Erythroblast (primary cell): Measurements from ENCODE around the gene MED13L.

Source experiments
- DNase-seq, 2 experiments: peaks; one replicate each; lab custom pipeline; 2025; lab: John Stamatoyannopoulos, UW
- GATA1 ChIP-seq: IDR thresholded peaks from 2 replicates; pipeline ENCODE4 v1.6.1; 2011; ENCODE audit warnings: low read depth, mild to moderate bottlenecking, control low read depth, low read length, moderate library complexity
- POLR2A ChIP-seq: IDR thresholded peaks from 2 replicates; pipeline ENCODE4 v1.6.1; 2011; ENCODE audit warnings: mild to moderate bottlenecking, low read length

MED13L gene

DNA sequence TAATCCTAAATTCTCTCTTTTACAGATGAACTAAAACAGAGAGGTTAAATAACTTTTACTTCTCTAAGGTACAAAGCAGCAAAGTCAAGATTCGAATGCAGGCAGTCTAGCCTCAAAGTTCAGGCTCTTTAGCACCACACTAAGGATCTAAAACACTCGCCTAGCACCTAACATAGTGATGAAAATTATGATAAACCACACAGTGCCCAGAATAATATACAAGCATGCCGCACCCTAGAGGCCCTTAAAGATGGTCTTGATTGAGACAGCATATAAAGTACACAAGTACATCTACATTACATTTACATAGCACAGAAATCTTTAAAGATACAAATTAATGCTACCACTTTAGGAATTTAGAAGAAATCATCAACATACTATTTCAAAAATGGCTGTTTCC lies 207.0 kb downstream of the MED13L start:
- TF ChIP-seq GATA1 = no peak
- no peak for TF ChIP-seq POLR2A
- no peak for DNase-seq

GRCh38 chr12:116069943-116070342 lies 207.6 kb downstream of the MED13L start:
- TF ChIP-seq GATA1 (no peak), POLR2A (no peak)
- no peak for DNase-seq

DNA sequence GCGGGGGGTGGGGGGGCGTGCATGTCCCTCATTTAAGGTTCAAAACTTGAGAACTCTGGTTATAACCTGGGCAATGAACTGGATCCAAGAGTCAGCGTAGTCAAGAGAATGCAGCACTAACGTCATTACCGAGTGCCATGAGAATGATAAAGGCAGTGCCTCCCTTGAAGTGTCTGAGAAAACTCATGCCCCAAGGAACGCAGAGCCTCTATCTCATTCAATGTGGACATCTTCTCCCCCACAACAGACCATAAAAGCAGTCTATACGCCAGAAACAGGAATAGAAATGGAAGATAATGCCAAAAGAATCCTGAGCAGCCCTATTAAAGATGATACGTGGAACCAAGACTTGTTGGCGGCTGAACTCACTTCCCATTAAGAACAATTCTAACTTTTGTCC lies 208.6 kb downstream of the MED13L start:
- no peak for TF ChIP-seq POLR2A
- TF ChIP-seq GATA1 = no peak
- DNase-seq = no peak

- no peak for TF ChIP-seq GATA1
- TF ChIP-seq POLR2A = no peak
- no peak for DNase-seq
Measured at GRCh38 chr12:116068371-116068770, 209.1 kb downstream of the MED13L start.

- DNase-seq = peak; percentile 39 to 59
Measured at GRCh38 chr12:116067892-116068291, 209.6 kb downstream of the MED13L start.

DNA sequence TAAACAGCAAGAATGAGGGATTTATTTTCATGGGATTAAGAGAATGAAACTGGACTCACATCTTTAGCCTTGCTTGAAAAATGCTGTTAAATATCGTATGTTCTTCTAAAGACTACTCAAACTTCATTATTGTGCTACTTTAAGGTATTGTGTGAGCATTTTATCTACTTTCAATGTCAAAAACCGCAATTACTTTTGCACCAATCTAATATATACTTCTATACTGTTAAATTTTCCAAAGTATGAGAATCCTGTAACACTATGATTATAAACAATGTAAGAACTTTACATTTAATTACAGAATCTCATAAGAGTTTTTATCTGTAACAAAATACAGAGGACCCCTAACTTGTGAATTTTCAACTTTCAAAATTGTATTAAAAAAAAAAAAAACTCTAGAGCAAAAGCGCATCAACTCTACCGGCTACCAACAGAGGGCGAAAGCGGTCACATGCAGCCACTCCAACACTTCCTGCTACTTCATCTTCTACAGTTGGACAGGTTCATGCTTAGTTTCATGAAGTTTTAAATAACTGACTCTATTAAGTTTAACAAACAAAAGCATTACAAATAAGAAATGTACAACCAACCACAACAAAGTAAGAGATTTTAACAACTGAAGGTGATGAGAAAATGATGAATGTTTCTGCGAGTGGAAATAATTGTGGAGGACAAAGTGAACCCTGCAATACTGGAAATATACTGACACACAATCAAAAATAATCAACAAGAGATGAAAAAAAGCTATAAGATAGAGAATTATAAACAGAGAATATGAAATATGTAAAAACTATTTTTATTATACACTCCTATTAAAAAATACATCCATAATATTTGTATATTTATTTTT lies 210.9 kb downstream of the MED13L start:
- peak; percentile 70 to 84 for DNase-seq
- no peak for TF ChIP-seq POLR2A
- TF ChIP-seq GATA1 = no peak

More at GRCh38 chr12:116067892-116068291, 209.6 kb downstream of the MED13L start:
- TF ChIP-seq GATA1 (no peak), POLR2A (no peak)

DNA sequence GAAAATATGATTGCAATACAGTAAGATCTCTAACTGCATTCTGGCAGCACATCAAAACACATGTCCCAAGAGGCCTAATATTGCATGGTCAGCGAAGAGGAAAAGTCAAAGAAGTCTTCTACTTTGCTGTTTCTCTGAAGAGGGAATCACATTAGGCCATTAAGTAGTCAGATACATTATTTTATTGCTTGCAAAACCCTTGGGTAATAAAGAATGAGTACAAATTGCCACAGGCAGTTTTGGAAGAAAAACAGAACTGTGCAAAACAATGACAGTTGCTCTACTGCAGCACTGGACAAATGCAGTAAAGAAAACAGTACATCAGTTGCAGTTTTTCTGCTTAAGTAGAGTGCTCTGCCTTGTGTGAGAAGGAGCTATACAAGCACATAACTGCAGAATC lies 211.9 kb downstream of the MED13L start:
- no peak for DNase-seq
- TF ChIP-seq GATA1 = no peak
- no peak for TF ChIP-seq POLR2A

DNA sequence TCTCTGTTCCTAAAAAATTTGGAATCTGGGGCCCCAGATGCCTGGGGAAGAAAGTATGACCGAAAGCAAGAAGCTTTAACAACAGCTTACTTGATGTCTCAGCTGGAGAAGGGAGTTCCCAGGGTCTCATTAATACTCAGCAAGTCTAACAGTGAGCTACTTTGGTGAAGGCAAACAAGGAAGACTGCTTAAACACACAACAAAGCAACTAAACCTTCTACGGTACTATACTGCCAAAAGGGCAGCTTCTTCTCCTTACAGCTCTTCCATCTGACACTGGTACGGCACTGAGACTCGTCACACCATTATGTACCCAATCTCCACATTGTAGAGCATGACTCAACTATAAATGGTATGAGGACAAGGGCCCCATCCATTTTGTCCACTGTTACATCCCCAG lies 213.0 kb downstream of the MED13L start:
- DNase-seq = no peak
- TF ChIP-seq GATA1 (no peak), POLR2A (no peak)

DNA sequence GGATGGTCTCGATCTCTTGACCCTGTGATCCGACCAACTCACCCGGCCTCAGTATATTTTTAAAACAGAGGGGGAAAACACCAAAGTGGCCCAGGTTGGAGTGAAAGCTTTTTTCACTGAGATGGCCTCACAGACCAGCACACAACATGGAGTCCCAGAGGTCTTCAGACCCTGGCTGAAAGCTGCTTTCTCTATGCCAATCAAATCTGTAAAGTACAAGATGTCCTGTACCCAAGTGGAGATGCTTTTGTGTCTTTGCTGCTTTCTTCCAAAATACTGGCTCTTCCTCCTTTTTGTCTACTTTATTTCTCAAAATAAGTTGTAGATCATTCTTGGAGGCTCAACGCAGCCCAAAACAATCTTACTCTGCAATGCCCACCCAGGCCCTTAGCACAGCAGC lies 214.8 kb downstream of the MED13L start:
- no peak for DNase-seq
- TF ChIP-seq POLR2A = no peak
- no peak for TF ChIP-seq GATA1

- peak; percentile 23 to 57 for DNase-seq
Measured at GRCh38 chr12:116060764-116061163, 216.7 kb downstream of the MED13L start.

GRCh38 chr12:116059904-116060303 lies 217.6 kb downstream of the MED13L start:
- no peak for DNase-seq
- TF ChIP-seq GATA1 = no peak
- no peak for TF ChIP-seq POLR2A

More at GRCh38 chr12:116060764-116061163, 216.7 kb downstream of the MED13L start:
- TF ChIP-seq POLR2A (no peak), GATA1 (no peak)

GRCh38 chr12:116058574-116058973 lies 218.9 kb downstream of the MED13L start:
- TF ChIP-seq GATA1 = no peak

DNA sequence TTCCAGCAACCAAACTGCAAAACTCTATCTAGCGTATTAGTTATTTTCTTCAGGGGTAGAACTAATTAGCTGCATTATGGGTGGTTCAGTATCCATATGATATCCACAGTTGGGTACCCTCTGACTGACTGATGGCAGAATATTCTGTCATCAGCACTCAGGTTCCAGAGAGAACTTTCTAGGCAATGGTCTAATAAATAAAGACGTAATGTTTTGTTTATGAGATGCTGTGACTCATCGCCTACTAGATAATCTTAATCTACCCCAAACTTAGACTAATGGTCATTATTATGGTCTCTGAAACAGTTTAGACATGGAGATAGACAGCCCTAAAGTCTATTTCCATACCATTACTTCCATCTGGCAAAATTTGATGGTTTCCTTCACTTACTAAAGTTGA lies 220.1 kb downstream of the MED13L start:
- no peak for TF ChIP-seq GATA1
- TF ChIP-seq POLR2A = no peak
- DNase-seq = no peak

More at GRCh38 chr12:116058574-116058973, 218.9 kb downstream of the MED13L start:
- DNase-seq = no peak

GRCh38 chr12:116055895-116056607 lies 221.4 kb downstream of the MED13L start:
- no peak for DNase-seq
- no peak for TF ChIP-seq POLR2A
- TF ChIP-seq GATA1 = no peak
